HEK293 (cell line): ENCODE results near the gene IFT27.

Experiments used
- BCL11A ChIP-seq: fragments of 450-650 bp; formaldehyde crosslinking; IDR thresholded peaks from 2 replicates; pipeline ENCODE4 v1.5.1; 2016; ENCODE audit warnings: low read depth, missing biosample characterization, missing genetic modification characterization
- GLIS2 ChIP-seq: fragments of 450-650 bp; formaldehyde crosslinking; IDR thresholded peaks from 2 replicates; pipeline ENCODE4 v1.5.1; 2016; ENCODE audit warnings: missing biosample characterization, missing genetic modification characterization
- KLF16 ChIP-seq: fragments of 450-650 bp; formaldehyde crosslinking; IDR thresholded peaks from 2 replicates; pipeline ENCODE4 v1.5.1; 2017; ENCODE audit warnings: missing biosample characterization, missing genetic modification characterization
- SCRT2 ChIP-seq: fragments of 450-650 bp; formaldehyde crosslinking; IDR thresholded peaks from 2 replicates; pipeline ENCODE4 v1.5.1; 2016; ENCODE audit warnings: missing biosample characterization, missing genetic modification characterization
- ZEB2 ChIP-seq: fragments of 450-650 bp; formaldehyde crosslinking; IDR thresholded peaks from 2 replicates; pipeline ENCODE4 v1.5.1; 2016; ENCODE audit warnings: missing biosample characterization, missing genetic modification characterization
- ZFHX2 ChIP-seq: fragments of 450-650 bp; formaldehyde crosslinking; conservative IDR thresholded peaks from 2 replicates; pipeline ENCODE4 v1.5.1; 2016; ENCODE audit warnings: missing biosample characterization, missing genetic modification characterization
- ZFP37 ChIP-seq: fragments of 450-650 bp; formaldehyde crosslinking; IDR thresholded peaks from 2 replicates; pipeline ENCODE4 v1.5.1; 2016; ENCODE audit warnings: missing biosample characterization, missing genetic modification characterization
- ZNF133 ChIP-seq: fragments of 450-650 bp; formaldehyde crosslinking; IDR thresholded peaks from 2 replicates; pipeline ENCODE4 v1.5.1; 2016; ENCODE audit warnings: missing biosample characterization, missing genetic modification characterization
- ZNF146 ChIP-seq: fragments of 450-650 bp; formaldehyde crosslinking; IDR thresholded peaks from 2 replicates; pipeline ENCODE4 v1.5.1; 2016; ENCODE audit warnings: missing biosample characterization, missing genetic modification characterization
- ZNF184 ChIP-seq: fragments of 450-650 bp; IDR thresholded peaks from 2 replicates; pipeline ENCODE4 v1.5.1; 2018; ENCODE audit warnings: missing biosample characterization, mild to moderate bottlenecking, missing genetic modification characterization
- ZNF214 ChIP-seq: fragments of 450-650 bp; formaldehyde crosslinking; IDR thresholded peaks from 2 replicates; pipeline ENCODE4 v1.5.1; 2017; ENCODE audit warnings: missing biosample characterization, mild to moderate bottlenecking, missing genetic modification characterization, borderline replicate concordance
- ZNF23 ChIP-seq: fragments of 450-650 bp; formaldehyde crosslinking; IDR thresholded peaks from 2 replicates; pipeline ENCODE4 v1.5.1; 2016; ENCODE audit warnings: missing biosample characterization, missing genetic modification characterization, borderline replicate concordance
- ZNF521 ChIP-seq: fragments of 450-650 bp; formaldehyde crosslinking; IDR thresholded peaks from 2 replicates; pipeline ENCODE4 v1.5.1; 2017; ENCODE audit warnings: missing biosample characterization, mild to moderate bottlenecking, missing genetic modification characterization
- ZNF530 ChIP-seq: fragments of 450-650 bp; formaldehyde crosslinking; IDR thresholded peaks from 2 replicates; pipeline ENCODE4 v1.5.1; 2016; ENCODE audit warnings: low read depth, missing biosample characterization, missing genetic modification characterization
- ZNF621 ChIP-seq: fragments of 450-650 bp; formaldehyde crosslinking; IDR thresholded peaks from 2 replicates; pipeline ENCODE4 v1.5.1; 2017; ENCODE audit warnings: missing biosample characterization, missing genetic modification characterization
- ZNF629 ChIP-seq: fragments of 450-650 bp; formaldehyde crosslinking; IDR thresholded peaks from 2 replicates; pipeline ENCODE4 v1.5.1; 2017; ENCODE audit warnings: missing biosample characterization, missing genetic modification characterization
- ZNF658 ChIP-seq: fragments of 450-650 bp; formaldehyde crosslinking; IDR thresholded peaks from 2 replicates; pipeline ENCODE4; 2016; ENCODE audit warnings: missing biosample characterization, missing genetic modification characterization
- ZNF677 ChIP-seq: fragments of 450-650 bp; IDR thresholded peaks from 2 replicates; pipeline ENCODE4 v1.5.0; 2018; ENCODE audit warnings: missing biosample characterization, mild to moderate bottlenecking, missing genetic modification characterization, moderate library complexity
- ZNF776 ChIP-seq: fragments of 450-650 bp; formaldehyde crosslinking; IDR thresholded peaks from 2 replicates; pipeline ENCODE4 v1.5.0; 2017; ENCODE audit warnings: missing biosample characterization, missing genetic modification characterization, borderline replicate concordance
- ZNF791 ChIP-seq: fragments of 450-650 bp; formaldehyde crosslinking; IDR thresholded peaks from 2 replicates; pipeline ENCODE4 v1.5.1; 2016; ENCODE audit warnings: missing biosample characterization, missing genetic modification characterization
- ZSCAN30 ChIP-seq: fragments of 450-650 bp; IDR thresholded peaks from 2 replicates; pipeline ENCODE4 v1.5.1; 2018; ENCODE audit warnings: missing biosample characterization, mild to moderate bottlenecking, missing genetic modification characterization, moderate library complexity
- TF ChIP-seq, protein P1 (sequence below): IDR thresholded peaks from 2 replicates; pipeline ENCODE4 v1.6.1; 2011; ENCODE audit warnings: mild to moderate bottlenecking, low read depth, low read length, borderline replicate concordance
- TF ChIP-seq, protein P2 (sequence below): fragments of 450-650 bp; formaldehyde crosslinking; IDR thresholded peaks from 2 replicates; pipeline ENCODE4; 2016; ENCODE audit warnings: missing biosample characterization, missing genetic modification characterization
- TF ChIP-seq, protein P3 (sequence below): fragments of 450-650 bp; formaldehyde crosslinking; IDR thresholded peaks from 2 replicates; pipeline ENCODE4 v1.5.0; 2017; ENCODE audit warnings: missing biosample characterization, missing genetic modification characterization, borderline replicate concordance
- TF ChIP-seq, protein P4 (sequence below): fragments of 450-650 bp; IDR thresholded peaks from 2 replicates; pipeline ENCODE4 v1.5.1; 2018; ENCODE audit warnings: missing biosample characterization, missing genetic modification characterization
- TF ChIP-seq, protein P5 (sequence below): fragments of 450-650 bp; formaldehyde crosslinking; IDR thresholded peaks from 2 replicates; pipeline ENCODE4 v1.5.1; 2017; ENCODE audit warnings: missing biosample characterization, missing genetic modification characterization
- TF ChIP-seq, protein P6 (sequence below): fragments of 450-650 bp; formaldehyde crosslinking; IDR thresholded peaks from 2 replicates; pipeline ENCODE4 v1.5.1; 2016; ENCODE audit warnings: missing biosample characterization, missing genetic modification characterization, borderline replicate concordance
- TF ChIP-seq, protein P7 (sequence below): fragments of 450-650 bp; formaldehyde crosslinking; IDR thresholded peaks from 2 replicates; pipeline ENCODE4 v1.5.1; 2016; ENCODE audit warnings: missing biosample characterization, missing genetic modification characterization

Gene IFT27

DNA sequence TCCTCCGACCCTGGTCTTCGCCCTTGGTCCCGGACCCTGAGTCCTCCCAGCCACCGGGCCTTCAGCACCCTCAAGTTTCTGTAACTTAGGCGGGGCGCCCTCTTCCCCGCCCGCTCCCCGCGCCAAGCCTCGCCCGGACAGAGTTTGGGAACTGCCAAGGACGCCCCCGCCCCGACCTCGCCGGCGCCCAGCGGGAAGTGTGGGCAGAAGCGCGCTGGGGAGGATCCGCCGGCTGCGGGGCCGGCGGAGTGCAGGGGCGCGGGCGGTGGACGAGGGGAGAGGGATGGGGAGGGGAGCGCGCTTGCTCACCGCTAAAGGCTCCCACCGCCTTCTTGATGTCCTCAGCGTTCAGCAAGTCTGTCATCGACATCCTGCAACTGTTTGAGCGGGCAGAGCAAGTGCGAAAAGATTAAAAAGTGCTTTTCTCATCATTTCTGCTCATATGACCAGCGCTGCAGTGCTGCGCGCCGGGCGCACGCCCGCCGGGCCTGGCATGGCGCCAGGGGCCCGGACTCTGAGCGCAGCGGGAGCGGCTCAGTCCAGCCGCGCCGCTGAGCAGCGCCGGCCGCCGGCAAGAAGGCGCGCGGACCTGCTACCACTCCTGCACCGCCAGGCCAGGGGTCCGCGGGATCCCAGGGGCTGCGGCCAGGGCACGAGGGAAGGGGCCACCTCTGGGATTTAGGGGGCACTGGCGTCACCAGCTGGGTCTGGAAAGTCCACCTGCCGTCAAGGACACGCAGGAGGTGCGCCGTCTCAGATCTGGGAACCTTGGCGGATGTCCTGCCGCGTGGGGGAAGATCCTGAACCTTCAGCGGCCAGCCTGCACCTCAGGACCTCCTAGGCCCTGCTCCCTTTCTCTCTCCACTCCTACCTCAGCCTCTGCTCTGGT lies 41.0 kb upstream of the IFT27 start, which contains the start of gene PVALB (continued):
- TF ChIP-seq, protein P1, sequence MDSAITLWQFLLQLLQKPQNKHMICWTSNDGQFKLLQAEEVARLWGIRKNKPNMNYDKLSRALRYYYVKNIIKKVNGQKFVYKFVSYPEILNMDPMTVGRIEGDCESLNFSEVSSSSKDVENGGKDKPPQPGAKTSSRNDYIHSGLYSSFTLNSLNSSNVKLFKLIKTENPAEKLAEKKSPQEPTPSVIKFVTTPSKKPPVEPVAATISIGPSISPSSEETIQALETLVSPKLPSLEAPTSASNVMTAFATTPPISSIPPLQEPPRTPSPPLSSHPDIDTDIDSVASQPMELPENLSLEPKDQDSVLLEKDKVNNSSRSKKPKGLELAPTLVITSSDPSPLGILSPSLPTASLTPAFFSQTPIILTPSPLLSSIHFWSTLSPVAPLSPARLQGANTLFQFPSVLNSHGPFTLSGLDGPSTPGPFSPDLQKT: no peak
- TF ChIP-seq ZNF776 (tag by site-specific recombination): no peak
- TF ChIP-seq ZNF214 (tag by site-specific recombination): no peak
- no peak for TF ChIP-seq SCRT2
- peak; percentile 78; the same call in 1 of the 2 replicates for TF ChIP-seq ZNF184 (tag by site-specific recombination)
- TF ChIP-seq GLIS2 (tag by site-specific recombination): peak; percentile 59
- peak; percentile 59; the same call in 1 of the 2 replicates for TF ChIP-seq ZNF677
- no peak for TF ChIP-seq ZFP37 (tag by site-specific recombination)
- TF ChIP-seq, protein P2, sequence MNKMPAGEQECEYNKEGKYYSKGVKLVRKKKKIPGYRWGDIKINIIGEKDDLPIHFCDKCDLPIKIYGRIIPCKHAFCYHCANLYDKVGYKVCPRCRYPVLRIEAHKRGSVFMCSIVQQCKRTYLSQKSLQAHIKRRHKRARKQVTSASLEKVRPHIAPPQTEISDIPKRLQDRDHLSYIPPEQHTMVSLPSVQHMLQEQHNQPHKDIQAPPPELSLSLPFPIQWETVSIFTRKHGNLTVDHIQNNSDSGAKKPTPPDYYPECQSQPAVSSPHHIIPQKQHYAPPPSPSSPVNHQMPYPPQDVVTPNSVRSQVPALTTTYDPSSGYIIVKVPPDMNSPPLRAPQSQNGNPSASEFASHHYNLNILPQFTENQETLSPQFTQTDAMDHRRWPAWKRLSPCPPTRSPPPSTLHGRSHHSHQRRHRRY: no peak
- TF ChIP-seq, protein P3, sequence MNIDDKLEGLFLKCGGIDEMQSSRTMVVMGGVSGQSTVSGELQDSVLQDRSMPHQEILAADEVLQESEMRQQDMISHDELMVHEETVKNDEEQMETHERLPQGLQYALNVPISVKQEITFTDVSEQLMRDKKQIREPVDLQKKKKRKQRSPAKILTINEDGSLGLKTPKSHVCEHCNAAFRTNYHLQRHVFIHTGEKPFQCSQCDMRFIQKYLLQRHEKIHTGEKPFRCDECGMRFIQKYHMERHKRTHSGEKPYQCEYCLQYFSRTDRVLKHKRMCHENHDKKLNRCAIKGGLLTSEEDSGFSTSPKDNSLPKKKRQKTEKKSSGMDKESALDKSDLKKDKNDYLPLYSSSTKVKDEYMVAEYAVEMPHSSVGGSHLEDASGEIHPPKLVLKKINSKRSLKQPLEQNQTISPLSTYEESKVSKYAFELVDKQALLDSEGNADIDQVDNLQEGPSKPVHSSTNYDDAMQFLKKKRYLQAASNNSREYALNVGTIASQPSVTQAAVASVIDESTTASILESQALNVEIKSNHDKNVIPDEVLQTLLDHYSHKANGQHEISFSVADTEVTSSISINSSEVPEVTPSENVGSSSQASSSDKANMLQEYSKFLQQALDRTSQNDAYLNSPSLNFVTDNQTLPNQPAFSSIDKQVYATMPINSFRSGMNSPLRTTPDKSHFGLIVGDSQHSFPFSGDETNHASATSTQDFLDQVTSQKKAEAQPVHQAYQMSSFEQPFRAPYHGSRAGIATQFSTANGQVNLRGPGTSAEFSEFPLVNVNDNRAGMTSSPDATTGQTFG (tag by site-specific recombination): no peak
- TF ChIP-seq ZNF530 (tag by site-specific recombination): no peak
- no peak for TF ChIP-seq ZNF791 (tag by site-specific recombination)
- peak; percentile 29; the same call in 1 of the 2 replicates for TF ChIP-seq ZNF629 (tag by site-specific recombination)
- TF ChIP-seq ZNF133 (tag by site-specific recombination): no peak
- TF ChIP-seq ZNF146 (tag by site-specific recombination): no peak
- TF ChIP-seq ZSCAN30: 0 out of 2 replicates have a peak, but pooled peaks have one; percentile 14
- TF ChIP-seq, protein P4, sequence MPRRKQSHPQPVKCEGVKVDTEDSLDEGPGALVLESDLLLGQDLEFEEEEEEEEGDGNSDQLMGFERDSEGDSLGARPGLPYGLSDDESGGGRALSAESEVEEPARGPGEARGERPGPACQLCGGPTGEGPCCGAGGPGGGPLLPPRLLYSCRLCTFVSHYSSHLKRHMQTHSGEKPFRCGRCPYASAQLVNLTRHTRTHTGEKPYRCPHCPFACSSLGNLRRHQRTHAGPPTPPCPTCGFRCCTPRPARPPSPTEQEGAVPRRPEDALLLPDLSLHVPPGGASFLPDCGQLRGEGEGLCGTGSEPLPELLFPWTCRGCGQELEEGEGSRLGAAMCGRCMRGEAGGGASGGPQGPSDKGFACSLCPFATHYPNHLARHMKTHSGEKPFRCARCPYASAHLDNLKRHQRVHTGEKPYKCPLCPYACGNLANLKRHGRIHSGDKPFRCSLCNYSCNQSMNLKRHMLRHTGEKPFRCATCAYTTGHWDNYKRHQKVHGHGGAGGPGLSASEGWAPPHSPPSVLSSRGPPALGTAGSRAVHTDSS (tag by site-specific recombination): no peak
- no peak for TF ChIP-seq ZNF23 (tag by site-specific recombination)
- TF ChIP-seq BCL11A (tag by site-specific recombination): no peak
- TF ChIP-seq, protein P5, sequence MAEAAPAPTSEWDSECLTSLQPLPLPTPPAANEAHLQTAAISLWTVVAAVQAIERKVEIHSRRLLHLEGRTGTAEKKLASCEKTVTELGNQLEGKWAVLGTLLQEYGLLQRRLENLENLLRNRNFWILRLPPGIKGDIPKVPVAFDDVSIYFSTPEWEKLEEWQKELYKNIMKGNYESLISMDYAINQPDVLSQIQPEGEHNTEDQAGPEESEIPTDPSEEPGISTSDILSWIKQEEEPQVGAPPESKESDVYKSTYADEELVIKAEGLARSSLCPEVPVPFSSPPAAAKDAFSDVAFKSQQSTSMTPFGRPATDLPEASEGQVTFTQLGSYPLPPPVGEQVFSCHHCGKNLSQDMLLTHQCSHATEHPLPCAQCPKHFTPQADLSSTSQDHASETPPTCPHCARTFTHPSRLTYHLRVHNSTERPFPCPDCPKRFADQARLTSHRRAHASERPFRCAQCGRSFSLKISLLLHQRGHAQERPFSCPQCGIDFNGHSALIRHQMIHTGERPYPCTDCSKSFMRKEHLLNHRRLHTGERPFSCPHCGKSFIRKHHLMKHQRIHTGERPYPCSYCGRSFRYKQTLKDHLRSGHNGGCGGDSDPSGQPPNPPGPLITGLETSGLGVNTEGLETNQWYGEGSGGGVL (tag by site-specific recombination): peak; percentile 80
- TF ChIP-seq, protein P6, sequence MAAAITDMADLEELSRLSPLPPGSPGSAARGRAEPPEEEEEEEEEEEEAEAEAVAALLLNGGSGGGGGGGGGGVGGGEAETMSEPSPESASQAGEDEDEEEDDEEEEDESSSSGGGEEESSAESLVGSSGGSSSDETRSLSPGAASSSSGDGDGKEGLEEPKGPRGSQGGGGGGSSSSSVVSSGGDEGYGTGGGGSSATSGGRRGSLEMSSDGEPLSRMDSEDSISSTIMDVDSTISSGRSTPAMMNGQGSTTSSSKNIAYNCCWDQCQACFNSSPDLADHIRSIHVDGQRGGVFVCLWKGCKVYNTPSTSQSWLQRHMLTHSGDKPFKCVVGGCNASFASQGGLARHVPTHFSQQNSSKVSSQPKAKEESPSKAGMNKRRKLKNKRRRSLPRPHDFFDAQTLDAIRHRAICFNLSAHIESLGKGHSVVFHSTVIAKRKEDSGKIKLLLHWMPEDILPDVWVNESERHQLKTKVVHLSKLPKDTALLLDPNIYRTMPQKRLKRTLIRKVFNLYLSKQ: no peak
- TF ChIP-seq, protein P7, sequence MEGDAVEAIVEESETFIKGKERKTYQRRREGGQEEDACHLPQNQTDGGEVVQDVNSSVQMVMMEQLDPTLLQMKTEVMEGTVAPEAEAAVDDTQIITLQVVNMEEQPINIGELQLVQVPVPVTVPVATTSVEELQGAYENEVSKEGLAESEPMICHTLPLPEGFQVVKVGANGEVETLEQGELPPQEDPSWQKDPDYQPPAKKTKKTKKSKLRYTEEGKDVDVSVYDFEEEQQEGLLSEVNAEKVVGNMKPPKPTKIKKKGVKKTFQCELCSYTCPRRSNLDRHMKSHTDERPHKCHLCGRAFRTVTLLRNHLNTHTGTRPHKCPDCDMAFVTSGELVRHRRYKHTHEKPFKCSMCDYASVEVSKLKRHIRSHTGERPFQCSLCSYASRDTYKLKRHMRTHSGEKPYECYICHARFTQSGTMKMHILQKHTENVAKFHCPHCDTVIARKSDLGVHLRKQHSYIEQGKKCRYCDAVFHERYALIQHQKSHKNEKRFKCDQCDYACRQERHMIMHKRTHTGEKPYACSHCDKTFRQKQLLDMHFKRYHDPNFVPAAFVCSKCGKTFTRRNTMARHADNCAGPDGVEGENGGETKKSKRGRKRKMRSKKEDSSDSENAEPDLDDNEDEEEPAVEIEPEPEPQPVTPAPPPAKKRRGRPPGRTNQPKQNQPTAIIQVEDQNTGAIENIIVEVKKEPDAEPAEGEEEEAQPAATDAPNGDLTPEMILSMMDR: no peak
- TF ChIP-seq KLF16 (tag by site-specific recombination): 0 out of 2 replicates have a peak, but pooled peaks have one; percentile 51
- peak; percentile 96 for TF ChIP-seq ZFHX2 (tag by site-specific recombination)
- no peak for TF ChIP-seq ZNF658 (tag by site-specific recombination)
- TF ChIP-seq ZEB2: no peak
- no peak for TF ChIP-seq ZNF621 (tag by site-specific recombination)
- TF ChIP-seq ZNF521: no peak
